ENCODE results near the gene SYNE3. TPM values are rescaled to one million over a fixed set of nuclear protein-coding genes. Genes with fewer than 3 reads are reported as not detected.

Gene SYNE3
- total and polyA plus RNA-seq, 7 donors: 0.45 to 4.7 (median 3.4) TPM

DNA sequence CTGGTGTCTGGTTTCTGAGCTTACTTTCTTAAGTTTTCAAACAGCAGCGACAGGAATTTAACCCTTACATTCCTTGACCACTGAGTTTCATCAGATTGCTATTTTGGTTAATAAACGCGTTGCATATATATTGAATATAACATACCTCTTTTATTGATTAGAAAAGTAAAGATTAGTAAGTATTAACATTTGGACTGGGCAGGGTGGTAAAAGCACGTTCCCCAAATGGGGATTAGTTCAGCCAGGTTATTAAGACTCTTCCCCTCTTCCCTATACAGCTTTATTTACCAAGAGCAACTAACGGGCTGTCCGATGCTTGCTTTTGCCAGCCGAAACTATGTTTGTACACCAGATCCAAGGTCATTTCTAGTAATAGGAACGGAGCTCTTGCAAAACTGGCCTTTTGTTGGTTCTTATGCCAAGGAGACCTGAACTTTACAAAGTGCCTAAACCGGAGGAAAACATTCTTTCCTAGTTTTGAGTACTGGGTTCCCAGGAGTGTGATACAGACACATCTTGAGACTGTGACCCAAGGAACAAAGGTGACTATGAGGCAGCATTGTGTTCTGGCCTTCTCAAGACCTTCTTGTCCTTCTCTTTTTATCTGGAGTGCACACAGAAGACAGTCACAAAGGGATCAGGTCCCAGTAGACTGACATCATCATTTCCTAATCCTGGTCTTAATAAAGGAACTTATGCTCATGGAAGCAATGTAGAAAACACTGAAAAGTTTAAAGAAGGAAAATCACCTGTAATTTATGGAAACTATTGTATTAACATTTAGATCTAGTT, 21.0 kb upstream of the SYNE3 start:
- Histone ChIP-seq H3K4me1 (peaks cover 52% of the 10 kb centered on the region), H3K9me3 (no peaks in the 10 kb centered on the region)

DNA sequence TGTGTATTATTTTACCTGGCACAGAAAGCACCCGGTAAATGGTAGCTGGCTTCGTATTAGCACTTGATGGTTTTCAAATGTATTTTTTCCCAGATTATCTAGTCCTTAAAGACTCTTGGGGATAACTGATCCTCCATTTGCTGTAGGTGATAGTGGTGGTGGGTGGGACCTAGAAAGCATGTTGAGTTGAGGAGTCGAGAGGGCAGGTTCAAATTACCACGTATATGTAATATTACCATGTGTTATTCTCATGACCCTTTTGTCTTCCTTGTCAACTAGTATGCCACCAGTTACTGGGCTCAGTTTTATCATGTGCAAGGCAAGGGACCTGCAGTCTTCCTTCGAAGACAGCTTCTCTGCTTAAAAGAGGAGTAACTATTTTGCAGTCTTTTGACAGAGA, 20.2 kb upstream of the SYNE3 start:
- Histone ChIP-seq H3K9me3 (no peaks in the 10 kb centered on the region), H3K4me3 (peak overlapping the region; percentile 96), H3K27ac (peak overlapping the region; percentile 87), H3K4me1 (peaks cover 60% of the 10 kb centered on the region), H3K27me3 (ENCODE audit: insufficient read depth in 3 of 3, low read length in 2 of 3) (no peaks in the 10 kb centered on the region), H3K36me3 (ENCODE audit: insufficient read depth in 1 of 2, low read depth in 1 of 2) (peaks cover 0 to 5% of the 10 kb centered on the region in 2 donors)
- DNase-seq: no peak
- intact Hi-C loops (cut with DNase I): loop anchor here in 1 of 2 donors (10.0 kb wide), 1 partner anchor 382 kb away; the partner anchor contains the start of gene DICER1
- WGBS, 3 donors: 30 to 38% (median 32%) methylated on average over 5 of the region's 5 CpGs
- TF ChIP-seq, protein P1, sequence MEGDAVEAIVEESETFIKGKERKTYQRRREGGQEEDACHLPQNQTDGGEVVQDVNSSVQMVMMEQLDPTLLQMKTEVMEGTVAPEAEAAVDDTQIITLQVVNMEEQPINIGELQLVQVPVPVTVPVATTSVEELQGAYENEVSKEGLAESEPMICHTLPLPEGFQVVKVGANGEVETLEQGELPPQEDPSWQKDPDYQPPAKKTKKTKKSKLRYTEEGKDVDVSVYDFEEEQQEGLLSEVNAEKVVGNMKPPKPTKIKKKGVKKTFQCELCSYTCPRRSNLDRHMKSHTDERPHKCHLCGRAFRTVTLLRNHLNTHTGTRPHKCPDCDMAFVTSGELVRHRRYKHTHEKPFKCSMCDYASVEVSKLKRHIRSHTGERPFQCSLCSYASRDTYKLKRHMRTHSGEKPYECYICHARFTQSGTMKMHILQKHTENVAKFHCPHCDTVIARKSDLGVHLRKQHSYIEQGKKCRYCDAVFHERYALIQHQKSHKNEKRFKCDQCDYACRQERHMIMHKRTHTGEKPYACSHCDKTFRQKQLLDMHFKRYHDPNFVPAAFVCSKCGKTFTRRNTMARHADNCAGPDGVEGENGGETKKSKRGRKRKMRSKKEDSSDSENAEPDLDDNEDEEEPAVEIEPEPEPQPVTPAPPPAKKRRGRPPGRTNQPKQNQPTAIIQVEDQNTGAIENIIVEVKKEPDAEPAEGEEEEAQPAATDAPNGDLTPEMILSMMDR (IDR thresholded peaks at IDR 0.05): no peak
- no peak for ATAC-seq

More for the DNA sequence above, 21.0 kb upstream of the SYNE3 start:
- intact Hi-C loops (cut with DNase I): loop anchor here in 1 of 2 donors (10.0 kb wide), 1 partner anchor 383 kb away; the partner anchor contains the start of gene DICER1
- H3K36me3 ChIP-seq (ENCODE audit: insufficient read depth in 1 of 2, low read depth in 1 of 2): peaks cover 0 to 3% of the 10 kb centered on the region in 2 donors
- no peaks in the 10 kb centered on the region for H3K27me3 ChIP-seq (ENCODE audit: insufficient read depth in 3 of 3, low read length in 2 of 3)
- no peak for ATAC-seq
- H3K27ac ChIP-seq: peak overlapping the region; percentile 87
- 25 to 43% (median 33%) methylated on average over 9 of the region's 9 CpGs for WGBS, 3 donors
- H3K4me3 ChIP-seq: peak overlapping the region; percentile 96
- DNase-seq: no peak
- TF ChIP-seq, protein P1 (IDR thresholded peaks at IDR 0.05): no peak

GRCh38 chr14:95536036-95536593, 19.7 kb upstream of the SYNE3 start:
- peak overlapping the region; percentile 96 for H3K4me3 ChIP-seq
- H3K9me3 ChIP-seq: no peaks in the 10 kb centered on the region
- peak overlapping the region; percentile 87 for H3K27ac ChIP-seq
- no peaks in the 10 kb centered on the region for H3K27me3 ChIP-seq (ENCODE audit: insufficient read depth in 3 of 3, low read length in 2 of 3)
- H3K36me3 ChIP-seq (ENCODE audit: insufficient read depth in 1 of 2, low read depth in 1 of 2): peaks cover 0 to 5% of the 10 kb centered on the region in 2 donors
- WGBS, 3 donors: 13 to 20% (median 16%) methylated on average over 4 of the region's 4 CpGs
- peaks cover 65% of the 10 kb centered on the region for H3K4me1 ChIP-seq
- DNase-seq (no peak), ATAC-seq (peak in 2 of 4 donors; percentile 13 to 41)
- TF ChIP-seq, protein P1 (IDR thresholded peaks at IDR 0.05): no peak
- intact Hi-C loops (cut with DNase I): loop anchor here in 1 of 2 donors (10.0 kb wide), 1 partner anchor 381 kb away; the partner anchor contains the start of gene DICER1

GRCh38 chr14:95535226-95536021, 19.0 kb upstream of the SYNE3 start:
- ATAC-seq: no peak
- intact Hi-C loops (cut with DNase I): loop anchor here in 1 of 2 donors (10.0 kb wide), 1 partner anchor 381 kb away; the partner anchor contains the start of gene DICER1
- DNase-seq: peak; percentile 42 to 77
- H3K9me3 ChIP-seq: no peaks in the 10 kb centered on the region
- peaks cover 0 to 5% of the 10 kb centered on the region in 2 donors for H3K36me3 ChIP-seq (ENCODE audit: insufficient read depth in 1 of 2, low read depth in 1 of 2)
- TF ChIP-seq, protein P1 (IDR thresholded peaks at IDR 0.05): no peak
- H3K27me3 ChIP-seq (ENCODE audit: insufficient read depth in 3 of 3, low read length in 2 of 3): no peaks in the 10 kb centered on the region
- peak overlapping the region; percentile 87 for H3K27ac ChIP-seq
- peaks cover 72% of the 10 kb centered on the region for H3K4me1 ChIP-seq
- 1% methylated on average over 52 of the region's 52 CpGs for WGBS, 3 donors
- peak overlapping the region; percentile 96 for H3K4me3 ChIP-seq
